ENCODE results near the gene CIROP.

GRCh38 chr14:23140371-23140770, 35.6 kb upstream of the CIROP start:
- TF ChIP-seq TAF1 (IDR thresholded peaks at IDR 0.05; ENCODE audit: borderline replicate concordance, insufficient read depth, low read length) (no peak), FOXP2 (optimal IDR thresholded peaks at IDR 0.05; ENCODE audit: borderline replicate concordance, extremely low read depth, extremely low read length, insufficient read depth) (no peak), POLR2AphosphoS5 (IDR thresholded peaks at IDR 0.05; ENCODE audit: low read depth, low read length) (no peak), SIN3A (IDR thresholded peaks at IDR 0.05; ENCODE audit: borderline replicate concordance, insufficient read depth, low read length) (no peak)
- TF ChIP-seq, protein P1, sequence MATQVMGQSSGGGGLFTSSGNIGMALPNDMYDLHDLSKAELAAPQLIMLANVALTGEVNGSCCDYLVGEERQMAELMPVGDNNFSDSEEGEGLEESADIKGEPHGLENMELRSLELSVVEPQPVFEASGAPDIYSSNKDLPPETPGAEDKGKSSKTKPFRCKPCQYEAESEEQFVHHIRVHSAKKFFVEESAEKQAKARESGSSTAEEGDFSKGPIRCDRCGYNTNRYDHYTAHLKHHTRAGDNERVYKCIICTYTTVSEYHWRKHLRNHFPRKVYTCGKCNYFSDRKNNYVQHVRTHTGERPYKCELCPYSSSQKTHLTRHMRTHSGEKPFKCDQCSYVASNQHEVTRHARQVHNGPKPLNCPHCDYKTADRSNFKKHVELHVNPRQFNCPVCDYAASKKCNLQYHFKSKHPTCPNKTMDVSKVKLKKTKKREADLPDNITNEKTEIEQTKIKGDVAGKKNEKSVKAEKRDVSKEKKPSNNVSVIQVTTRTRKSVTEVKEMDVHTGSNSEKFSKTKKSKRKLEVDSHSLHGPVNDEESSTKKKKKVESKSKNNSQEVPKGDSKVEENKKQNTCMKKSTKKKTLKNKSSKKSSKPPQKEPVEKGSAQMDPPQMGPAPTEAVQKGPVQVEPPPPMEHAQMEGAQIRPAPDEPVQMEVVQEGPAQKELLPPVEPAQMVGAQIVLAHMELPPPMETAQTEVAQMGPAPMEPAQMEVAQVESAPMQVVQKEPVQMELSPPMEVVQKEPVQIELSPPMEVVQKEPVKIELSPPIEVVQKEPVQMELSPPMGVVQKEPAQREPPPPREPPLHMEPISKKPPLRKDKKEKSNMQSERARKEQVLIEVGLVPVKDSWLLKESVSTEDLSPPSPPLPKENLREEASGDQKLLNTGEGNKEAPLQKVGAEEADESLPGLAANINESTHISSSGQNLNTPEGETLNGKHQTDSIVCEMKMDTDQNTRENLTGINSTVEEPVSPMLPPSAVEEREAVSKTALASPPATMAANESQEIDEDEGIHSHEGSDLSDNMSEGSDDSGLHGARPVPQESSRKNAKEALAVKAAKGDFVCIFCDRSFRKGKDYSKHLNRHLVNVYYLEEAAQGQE (IDR thresholded peaks at IDR 0.05; ENCODE audit: insufficient read depth in 1 of 2, low read depth in 2 of 2, low read length in 2 of 2), result no peak
